Mucosa of gallbladder (tissue), 1 donor: Measurements from ENCODE around the gene PRKD2. TPM values are rescaled to one million over a fixed set of nuclear protein-coding genes. Genes with fewer than 3 reads are reported as not detected.

ENCODE experiments used
- DNase-seq: peaks from one replicate; pipeline ENCODE4 v3.0.0-alpha.2; 2020; ENCODE audit warnings: low spot score
- total RNA-seq: library from RNA; stranded (reverse); gene quantifications from one replicate; pipeline ENCODE4 v1.2.1, GENCODE V29; 2021
- donor health status: DM: no; HTN: no; CAD: no.

Gene PRKD2
- total RNA-seq, 1 donor from 2014 or later: 61.5 TPM

DNA sequence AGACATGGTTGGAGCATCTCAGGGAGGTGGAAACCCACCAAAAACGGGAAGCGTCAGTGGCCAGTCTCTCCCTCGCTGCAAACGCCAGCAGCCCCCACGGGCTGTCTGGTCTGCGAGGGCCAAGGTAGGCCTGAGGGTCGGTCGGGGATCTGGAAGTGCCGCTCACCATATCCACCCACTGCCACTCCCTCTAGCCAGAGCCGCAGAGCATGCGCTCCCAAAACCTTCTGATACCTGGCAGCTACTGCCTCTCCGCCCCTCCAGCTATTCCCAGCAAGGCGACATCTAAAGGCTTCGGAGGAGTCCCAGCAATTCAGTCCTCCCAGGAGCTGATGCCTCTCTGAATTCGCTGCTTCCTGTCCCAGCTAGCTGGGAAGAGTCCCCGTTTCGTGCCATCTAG is 24.5 kb upstream of the PRKD2 start:
- no peak for DNase-seq

DNA sequence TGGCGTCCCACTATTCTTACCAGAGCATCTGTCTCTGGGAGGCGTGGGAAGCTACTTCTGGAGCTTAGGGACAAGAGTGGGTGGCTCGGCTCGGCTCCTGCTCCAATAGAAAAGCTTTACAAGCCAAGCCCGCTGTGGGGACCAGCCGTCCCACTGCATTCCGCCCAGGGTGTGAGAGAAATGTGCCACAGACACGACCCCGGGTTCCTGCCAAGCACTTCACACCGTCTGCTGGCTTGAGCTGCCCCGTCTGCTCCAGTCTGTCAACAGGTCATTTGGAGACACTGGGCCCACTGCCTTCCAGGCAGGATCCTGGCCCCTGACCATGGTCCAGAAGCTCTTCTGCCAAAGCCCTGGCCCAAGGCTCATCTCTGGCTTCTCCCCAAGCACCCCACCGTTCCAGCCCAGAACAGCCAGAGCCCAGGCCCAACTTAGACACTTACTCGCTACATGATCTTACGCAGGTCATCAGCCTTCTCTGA is 22.4 kb upstream of the PRKD2 start:
- no peak for DNase-seq

DNA sequence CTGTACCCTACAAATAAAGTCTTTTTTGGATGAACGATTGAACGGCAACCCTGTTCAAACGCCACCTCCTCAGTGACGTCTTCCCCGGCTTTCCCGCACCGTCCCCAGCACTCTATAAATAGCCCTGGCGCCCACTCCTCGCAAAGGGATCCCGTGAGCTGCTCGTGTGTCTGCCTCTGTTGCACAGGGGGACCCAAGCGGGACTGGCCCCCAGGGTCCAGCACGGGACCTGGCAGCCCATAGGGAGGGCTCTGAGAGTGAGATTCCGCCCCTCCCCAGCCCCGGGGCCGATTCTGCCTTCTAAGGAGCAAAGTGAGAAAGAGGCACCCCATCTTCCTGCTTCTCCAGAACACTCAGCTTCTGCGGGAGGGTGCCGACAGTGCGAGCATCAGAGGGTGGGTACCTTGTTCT is 20.9 kb upstream of the PRKD2 start:
- DNase-seq: no peak

DNA sequence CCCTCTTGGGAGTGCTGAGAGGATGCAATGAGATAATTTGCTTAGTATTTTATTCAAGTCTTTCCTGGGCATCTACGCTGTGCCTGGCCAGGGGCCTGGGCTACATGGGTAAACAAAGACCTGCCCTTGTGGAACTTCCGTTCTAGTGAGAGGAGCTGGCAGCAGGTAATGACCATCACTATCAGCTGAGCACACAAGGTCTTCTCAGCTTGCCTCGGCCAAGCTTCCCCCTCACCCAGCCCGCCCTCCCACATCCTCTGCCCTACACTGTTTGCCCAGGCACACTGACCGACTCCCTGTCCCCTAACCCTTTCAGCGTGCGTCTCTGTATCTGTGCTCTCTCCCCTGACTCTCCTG is 20.4 kb upstream of the PRKD2 start:
- DNase-seq: no peak

- DNase-seq: no peak
These were observed 19.8 kb upstream of the PRKD2 start for GRCh38 chr19:46736531-46737297.

GRCh38 chr19:46733690-46734292 is 16.9 kb upstream of the PRKD2 start:
- no peak for DNase-seq

GRCh38 chr19:46732966-46733689 is 16.2 kb upstream of the PRKD2 start:
- no peak for DNase-seq

DNA sequence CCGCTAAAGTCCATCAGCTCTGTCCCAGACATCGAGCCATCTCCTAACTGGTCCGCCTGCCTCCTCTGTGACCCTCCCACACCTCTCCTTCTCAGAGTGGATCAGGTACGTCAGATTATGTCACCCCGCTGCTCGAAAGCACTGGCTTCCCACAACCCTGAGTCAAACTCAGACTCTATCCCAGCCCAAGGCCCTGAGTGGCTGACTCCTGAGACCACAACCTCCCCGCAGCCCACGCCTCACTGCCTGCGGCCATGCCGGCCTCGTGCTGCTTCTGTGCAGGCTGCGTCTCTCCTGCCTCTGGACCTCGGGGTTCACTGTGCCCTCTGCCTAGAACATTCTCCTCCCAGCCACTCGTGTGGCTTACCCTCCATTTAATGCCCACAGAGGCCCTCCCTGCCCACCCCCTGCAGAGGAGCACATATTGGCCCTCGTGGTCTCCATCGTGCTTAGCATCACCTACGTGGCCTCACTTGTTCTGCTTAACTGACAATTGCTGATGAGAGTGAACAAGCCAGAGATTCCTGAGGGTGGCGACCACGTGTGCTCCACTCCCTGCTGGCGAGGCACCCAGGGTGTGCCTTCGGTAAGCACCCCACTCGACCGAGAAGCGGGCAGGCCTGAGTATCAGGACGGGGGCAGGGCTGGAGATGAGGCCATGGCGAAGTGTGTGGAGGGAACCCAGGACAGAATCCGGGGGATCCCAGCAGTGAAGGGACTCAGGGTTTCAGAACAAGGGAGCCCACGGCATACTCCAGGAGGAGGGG is 15.4 kb upstream of the PRKD2 start:
- no peak for DNase-seq

DNA sequence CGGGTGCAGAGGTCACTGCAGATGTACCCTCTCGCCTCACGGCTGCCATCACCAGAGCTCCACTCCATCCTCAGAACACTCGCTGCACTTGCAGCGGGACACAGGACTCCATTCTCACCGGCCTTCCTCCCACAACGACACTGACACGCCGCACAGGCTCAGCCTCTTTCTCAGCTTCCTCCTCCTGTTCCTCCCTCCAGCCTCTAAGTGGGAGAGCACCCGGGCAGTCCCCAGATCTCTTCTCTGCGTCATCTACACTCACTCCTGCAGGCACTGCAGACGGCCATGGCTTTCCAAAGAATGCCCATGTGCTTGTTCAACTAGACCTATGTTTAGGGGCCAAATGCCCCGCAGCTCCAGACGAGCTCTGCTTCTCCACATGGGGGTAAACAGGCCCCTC is 14.7 kb upstream of the PRKD2 start:
- DNase-seq: no peak

- DNase-seq: no peak
These were observed 14.1 kb upstream of the PRKD2 start for GRCh38 chr19:46731007-46731501.

GRCh38 chr19:46730595-46730994 is 13.7 kb upstream of the PRKD2 start:
- DNase-seq: no peak

- DNase-seq: no peak
These were observed 13.3 kb upstream of the PRKD2 start for GRCh38 chr19:46730187-46730586.

- DNase-seq: no peak
These were observed 12.8 kb upstream of the PRKD2 start for GRCh38 chr19:46729696-46730095.

DNA sequence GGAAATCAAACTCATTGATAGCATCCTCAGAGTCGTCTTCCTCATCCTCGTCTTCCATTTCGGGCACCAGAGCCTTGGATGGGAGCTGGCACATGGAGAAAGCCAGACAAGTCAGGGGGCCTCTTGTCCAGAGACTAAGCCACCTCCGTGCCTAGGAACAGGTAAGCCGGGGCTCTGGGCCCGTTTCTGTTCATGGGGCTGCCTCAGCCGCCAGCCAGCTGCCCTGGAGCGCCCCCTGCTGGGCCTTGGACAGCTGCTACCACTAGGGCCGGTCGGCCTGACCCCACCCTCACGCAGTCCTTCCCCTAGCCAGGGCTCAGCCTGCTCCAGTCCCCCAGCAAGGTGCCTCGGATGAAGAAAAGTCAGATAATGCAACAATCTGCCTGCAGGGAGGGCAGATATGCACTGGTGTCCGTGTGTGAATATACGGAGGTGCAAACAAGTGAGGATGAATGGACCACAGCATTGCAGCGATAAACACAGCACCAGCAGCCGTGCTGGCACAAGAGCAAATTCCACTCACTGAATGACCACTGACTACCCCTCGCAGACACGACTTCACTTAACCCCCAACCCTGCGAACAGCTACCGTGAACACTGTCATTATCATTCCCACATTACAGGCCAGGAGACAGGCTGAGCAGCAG is 11.9 kb upstream of the PRKD2 start:
- peak; percentile 73 for DNase-seq

GRCh38 chr19:46728208-46728607 is 11.3 kb upstream of the PRKD2 start:
- DNase-seq: no peak

- DNase-seq: no peak
These were observed 10.8 kb upstream of the PRKD2 start for GRCh38 chr19:46727757-46728156.

DNA sequence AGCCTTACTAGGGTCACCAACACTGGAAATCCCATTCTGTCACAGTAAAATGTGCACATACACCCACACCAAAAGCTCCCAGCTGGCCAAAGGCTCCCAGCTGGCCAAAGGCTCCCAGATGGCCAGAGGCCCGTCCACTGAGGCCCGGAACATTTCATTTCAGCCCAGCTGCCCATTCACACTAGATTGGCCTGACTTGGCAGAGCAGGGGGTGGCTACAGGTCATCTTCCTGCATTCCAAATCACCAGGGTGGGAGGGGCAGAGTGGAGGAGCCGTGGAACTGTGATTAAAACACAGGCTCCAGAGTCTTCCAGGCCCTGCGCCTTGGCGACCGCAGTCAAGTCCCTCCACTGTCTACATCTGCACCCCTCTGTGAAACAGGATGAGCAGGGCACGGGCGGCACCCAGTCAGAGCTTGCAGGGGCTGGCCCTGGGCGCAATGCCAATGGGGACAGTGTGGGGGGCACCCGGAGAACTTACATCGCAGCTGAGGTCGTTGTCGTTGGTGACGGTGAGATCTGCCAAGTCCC is 10.1 kb upstream of the PRKD2 start:
- no peak for DNase-seq

DNA sequence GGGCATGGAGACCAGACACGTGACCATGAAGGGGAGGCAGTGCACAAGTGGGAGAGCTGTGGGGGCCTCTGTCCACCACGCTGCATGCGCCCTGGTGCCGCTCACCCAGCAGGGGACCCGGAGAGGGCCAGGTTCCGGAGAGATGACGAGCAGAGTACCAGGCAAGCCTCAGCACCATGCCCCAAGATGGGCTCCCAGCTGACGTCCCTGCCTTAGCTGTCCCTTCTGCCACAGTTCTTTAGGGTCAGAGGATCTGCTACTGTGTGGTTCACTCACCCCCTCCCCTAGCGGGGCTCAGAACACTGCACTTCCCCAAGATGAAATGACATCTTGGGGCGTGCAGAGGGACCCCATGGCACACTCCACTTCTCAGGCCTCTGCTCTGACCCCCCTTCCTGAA is 9.6 kb upstream of the PRKD2 start:
- DNase-seq: no peak

- DNase-seq: no peak
These were observed 9.0 kb upstream of the PRKD2 start for GRCh38 chr19:46725859-46726393.

GRCh38 chr19:46725036-46725820 is 8.3 kb upstream of the PRKD2 start:
- DNase-seq: no peak
